CD14-positive monocyte (primary cell): ENCODE measurements around the gene G6PC3. TPM values are rescaled to one million over a fixed set of nuclear protein-coding genes. Genes with fewer than 3 reads are reported as not detected.

Experiments used
- DNase-seq, 3 donors: peaks; one replicate each; pipeline ENCODE4 v3.0.0-alpha.2; 2011 to 2022
- H2AFZ ChIP-seq: 2 replicates; pipeline ENCODE4 v1.6.0; 2012; ENCODE audit warnings: mild to moderate bottlenecking, low read depth, low read length, inconsistent platforms; ENCODE audit not compliant: insufficient read depth, poor library complexity, severe bottlenecking
- H3K27ac ChIP-seq, 2 donors: 1 replicate in 1 of 2; 2 replicates in 1 of 2; pipeline ENCODE4 v1.5.1; 2012 to 2013; ENCODE audit warnings: low read length in 2 of 2, control low read depth in 1 of 2, inconsistent platforms in 1 of 2, low read depth in 1 of 2, mild to moderate bottlenecking in 1 of 2
- H3K27me3 ChIP-seq, 2 donors: one replicate each; pipeline versions ENCODE4 v1.6.0 to v1.6.1; 2011 to 2013; ENCODE audit warnings: low read length in 2 of 2; ENCODE audit not compliant: control insufficient read depth in 2 of 2, insufficient read depth in 2 of 2
- H3K36me3 ChIP-seq, 2 donors: replicated peaks in 1 of 2; 1 replicate in 1 of 2; 2 replicates in 1 of 2; pipeline versions ENCODE4 v1.5.1 to v1.6.1; 2012 to 2013; ENCODE audit warnings: low read length in 2 of 2, control low read depth in 1 of 2, inconsistent platforms in 1 of 2, mild to moderate bottlenecking in 1 of 2; ENCODE audit not compliant: insufficient read depth in 2 of 2, control insufficient read depth in 1 of 2
- H3K4me1 ChIP-seq, 2 donors: 1 replicate in 1 of 2; 2 replicates in 1 of 2; pipeline versions ENCODE4 v1.5.1 to v1.6.1; 2012 to 2013; ENCODE audit warnings: low read length in 2 of 2, control low read depth in 1 of 2, inconsistent platforms in 1 of 2, mild to moderate bottlenecking in 1 of 2, moderate library complexity in 1 of 2; ENCODE audit not compliant: insufficient read depth in 2 of 2, control insufficient read depth in 1 of 2
- H3K4me2 ChIP-seq: replicated peaks from 2 replicates; pipeline ENCODE3; 2012; ENCODE audit warnings: low read length, moderate library complexity, mild to moderate bottlenecking; ENCODE audit not compliant: poor library complexity, severe bottlenecking; ENCODE audit errors: extremely low read depth
- H3K4me3 ChIP-seq, 3 experiments: fragments of 200-600 bp in 1 of 3; sonication (generic) in 1 of 3; replicated peaks in 1 of 3; 1 replicate in 2 of 3; 2 replicates in 1 of 3; pipeline ENCODE4 v1.5.1; 2011 to 2013; ENCODE audit warnings: low read length in 3 of 3, mild to moderate bottlenecking in 3 of 3, control low read depth in 2 of 3, low read depth in 2 of 3, inconsistent platforms in 1 of 3, moderate library complexity in 1 of 3
- H3K79me2 ChIP-seq: 2 replicates; pipeline ENCODE4 v1.6.0; 2012; ENCODE audit warnings: mild to moderate bottlenecking, control low read depth, inconsistent platforms, low read length, moderate library complexity; ENCODE audit not compliant: insufficient read depth
- H3K9ac ChIP-seq: 2 replicates; pipeline ENCODE4 v1.6.0; 2017; ENCODE audit warnings: low read length, mild to moderate bottlenecking; ENCODE audit not compliant: insufficient read depth, poor library complexity, severe bottlenecking
- H3K9me3 ChIP-seq, 2 donors: replicated peaks in 1 of 2; 1 replicate in 1 of 2; 2 replicates in 1 of 2; pipeline versions ENCODE4 v1.5.1 to v1.6.1; 2012 to 2013; ENCODE audit warnings: low read length in 2 of 2, control low read depth in 1 of 2; ENCODE audit not compliant: control insufficient read depth in 1 of 2, insufficient read depth in 1 of 2
- H4K20me1 ChIP-seq: 2 replicates; pipeline ENCODE4 v1.6.0; 2012; ENCODE audit warnings: mild to moderate bottlenecking, low read length, control low read depth, moderate library complexity; ENCODE audit not compliant: insufficient read depth
- H3K27ac Mint-ChIP-seq, 7 donors: one replicate each; pipeline ENCODE4 v1.8.0; 2020; ENCODE audit warnings: mild to moderate bottlenecking in 7 of 7, mixed read lengths in 7 of 7, moderate library complexity in 6 of 7, inconsistent platforms in 2 of 7
- H3K27me3 Mint-ChIP-seq, 3 donors: one replicate each; pipeline ENCODE4 v1.8.0; 2021 to 2022; ENCODE audit warnings: low read depth in 3 of 3, mild to moderate bottlenecking in 3 of 3, mixed read lengths in 3 of 3, moderate library complexity in 3 of 3, inconsistent platforms in 1 of 3
- H3K36me3 Mint-ChIP-seq, 2 donors: one replicate each; pipeline ENCODE4 v1.8.0; 2020; ENCODE audit warnings: mixed read lengths in 2 of 2, inconsistent platforms in 1 of 2, mild to moderate bottlenecking in 1 of 2
- H3K4me1 Mint-ChIP-seq: one replicate; pipeline ENCODE4 v1.8.0; 2020; ENCODE audit warnings: mild to moderate bottlenecking, mixed read lengths
- H3K4me3 Mint-ChIP-seq, 2 donors: one replicate each; pipeline ENCODE4 v1.8.0; 2020; ENCODE audit warnings: mild to moderate bottlenecking in 2 of 2, mixed read lengths in 2 of 2, moderate library complexity in 1 of 2
- H3K9me3 Mint-ChIP-seq, 7 donors: one replicate each; pipeline ENCODE4 v1.8.0; 2020 to 2022; ENCODE audit warnings: mixed read lengths in 7 of 7, mild to moderate bottlenecking in 6 of 7, moderate library complexity in 6 of 7, inconsistent platforms in 2 of 7
- CTCF ChIP-seq: fragments of 200-600 bp; IDR thresholded peaks from one replicate; pipeline ENCODE4 v1.8.0; 2022; ENCODE audit warnings: antibody characterized with exemption, mild to moderate bottlenecking
- WGBS: methylation state at CpG from one replicate; pipeline ENCODE4 v1.1.5; 2013; ENCODE audit warnings: missing lambda C conversion rate; ENCODE audit not compliant: insufficient coverage; 5-methylcytosine and 5-hydroxymethylcytosine counted together
- intact Hi-C, 2 donors: fragments of 100-400 bp; cut with micrococcal nuclease; formaldehyde crosslinking; loops; one replicate each; pipeline versions ENCODE4 v1.15.0 to v1.15.1; 2023
- polyA plus RNA-seq, 3 donors: library from polyadenylated mRNA; depleted of rRNA in 1 of 3; unstranded in 2 of 3; stranded (reverse) in 1 of 3; fragments of 300-500 nt in 2 of 3; fragments of >200 nt in 1 of 3; fragmentation: Illumina TruSeq in 2 of 3; gene quantifications; 1 replicate in 2 of 3; 2 replicates in 1 of 3; pipeline ENCODE4 v1.2.3, GENCODE V29; 2012 to 2021

Gene G6PC3
- polyA plus RNA-seq, 3 donors = 38.0 to 46.4 (median 42.4) TPM

- TF ChIP-seq CTCF = no peak
- Histone ChIP-seq H3K79me2 (peaks cover 49% of the 10 kb centered on the region), H3K27ac (no peak overlapping the region), H4K20me1 (peaks cover 84% of the 10 kb centered on the region), H3K4me1 (peaks cover 17% of the 10 kb centered on the region in 2 donors), H2AFZ (no peak overlapping the region), H3K36me3 (peaks cover 19 to 46% of the 10 kb centered on the region in 2 donors), H3K27me3 (no peaks in the 10 kb centered on the region), H3K4me3 (no peak overlapping the region), H3K9ac (no peak overlapping the region), H3K9me3 (no peaks in the 10 kb centered on the region), H3K4me2 (no peak overlapping the region)
- Mint-ChIP-seq H3K27me3 (no peaks in the 10 kb centered on the region), H3K9me3 (no peaks in the 10 kb centered on the region), H3K4me3 (no peak overlapping the region), H3K27ac (no peak overlapping the region), H3K36me3 (peaks cover 30 to 55% of the 10 kb centered on the region in 2 donors), H3K4me1 (peaks cover 16% of the 10 kb centered on the region)
- 25% methylated on average over 2 of the region's 3 CpGs for WGBS
- intact Hi-C loops = no loop called here
- DNase-seq = no peak
Observed at GRCh38 chr17:44105941-44106340, 35.4 kb downstream of the G6PC3 start.

GRCh38 chr17:44106801-44107200, 36.3 kb downstream of the G6PC3 start:
- intact Hi-C loops = no loop called here
- peaks cover 24% of the 10 kb centered on the region for H3K4me1 Mint-ChIP-seq
- 83% methylated on average over 1 of the region's 4 CpGs for WGBS
- H3K27ac Mint-ChIP-seq = no peak overlapping the region
- Histone ChIP-seq H2AFZ (no peak overlapping the region), H3K79me2 (peaks cover 45% of the 10 kb centered on the region), H3K9ac (no peak overlapping the region), H3K27me3 (no peaks in the 10 kb centered on the region), H3K27ac (no peak overlapping the region), H3K4me3 (no peak overlapping the region), H4K20me1 (peaks cover 86% of the 10 kb centered on the region), H3K4me1 (peaks cover 25% of the 10 kb centered on the region in 2 donors), H3K4me2 (no peak overlapping the region), H3K36me3 (peaks cover 17 to 41% of the 10 kb centered on the region in 2 donors), H3K9me3 (no peaks in the 10 kb centered on the region)
- no peak for TF ChIP-seq CTCF
- peaks cover 27 to 50% of the 10 kb centered on the region in 2 donors for H3K36me3 Mint-ChIP-seq
- H3K27me3 Mint-ChIP-seq = peaks cover 0 to 2% (median 0%) of the 10 kb centered on the region in 3 donors
- H3K9me3 Mint-ChIP-seq = no peaks in the 10 kb centered on the region
- no peak overlapping the region for H3K4me3 Mint-ChIP-seq
- DNase-seq = no peak
